Activated CD8-positive, alpha-beta memory T cell treated with anti-CD3 and anti-CD28 coated beads for 1 hour (primary cell): ENCODE results near the gene GRB14.
"Not testable (repeated sequence)": the region's sequence is repeated elsewhere in the genome, so short reads cannot be mapped to it uniquely, and the experiment has no call there.

Experiments
- DNase-seq, 2 donors: peaks; one replicate each; pipeline ENCODE4 v3.0.0-alpha.2; 2020; ENCODE audit warnings: low read depth in 1 of 2; ENCODE audit errors: extremely low read depth in 1 of 2

GRB14 gene

GRCh38 chr2:164560902-164561301 lies 60.4 kb downstream of the GRB14 start:
- DNase-seq, result no peak

- no peak for DNase-seq
Observed at GRCh38 chr2:164560181-164560792, 61.0 kb downstream of the GRB14 start.

- DNase-seq, result no peak
Observed at GRCh38 chr2:164558450-164558849, 62.8 kb downstream of the GRB14 start.

GRCh38 chr2:164554487-164554886 lies 66.8 kb downstream of the GRB14 start:
- DNase-seq, result no peak

- no peak for DNase-seq
Observed at GRCh38 chr2:164551519-164551918, 69.8 kb downstream of the GRB14 start.

GRCh38 chr2:164549705-164550104 lies 71.6 kb downstream of the GRB14 start:
- DNase-seq, result not testable (repeated sequence)

GRCh38 chr2:164545484-164545883 lies 75.8 kb downstream of the GRB14 start:
- no peak for DNase-seq

- no peak for DNase-seq
Observed at GRCh38 chr2:164542581-164543021, 78.7 kb downstream of the GRB14 start.

- no peak for DNase-seq
Observed at GRCh38 chr2:164538240-164538866, 82.9 kb downstream of the GRB14 start.

DNA sequence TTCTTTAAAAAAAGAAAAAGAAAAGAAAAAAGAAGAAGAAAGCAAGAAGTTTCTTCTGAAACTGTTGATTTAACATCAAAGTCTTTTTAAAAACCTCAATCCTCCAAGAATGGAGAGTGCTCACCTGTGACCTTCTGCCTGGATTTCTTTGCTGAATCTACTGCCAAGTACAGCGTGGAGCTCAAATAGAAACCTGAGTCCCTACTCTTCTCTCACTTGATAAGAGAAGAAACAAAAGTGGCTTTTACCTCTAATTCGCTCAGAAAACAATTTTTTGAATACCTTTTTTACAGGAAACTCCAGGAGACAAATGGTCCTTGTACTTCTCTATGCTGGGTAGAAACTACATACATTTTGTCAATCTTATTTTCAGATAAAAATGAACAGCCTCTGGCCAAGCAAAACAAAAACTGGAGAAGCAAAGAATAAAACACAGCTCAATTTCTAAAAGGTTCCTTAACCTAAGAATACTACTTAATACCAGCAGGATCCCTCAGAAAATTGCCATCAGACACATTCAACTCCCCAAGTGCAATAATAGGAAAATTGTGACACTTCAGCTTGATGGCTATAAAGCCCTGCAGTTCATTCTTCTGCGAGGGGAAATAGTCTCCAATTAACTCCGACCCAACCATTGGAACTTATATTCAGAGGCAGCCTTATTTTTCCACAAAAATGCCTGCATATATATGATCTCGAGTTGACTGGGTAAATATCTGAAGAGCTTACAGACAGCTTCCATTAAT lies 85.8 kb downstream of the GRB14 start:
- no peak for DNase-seq

GRCh38 chr2:164530464-164530863 lies 90.8 kb downstream of the GRB14 start:
- no peak for DNase-seq

DNA sequence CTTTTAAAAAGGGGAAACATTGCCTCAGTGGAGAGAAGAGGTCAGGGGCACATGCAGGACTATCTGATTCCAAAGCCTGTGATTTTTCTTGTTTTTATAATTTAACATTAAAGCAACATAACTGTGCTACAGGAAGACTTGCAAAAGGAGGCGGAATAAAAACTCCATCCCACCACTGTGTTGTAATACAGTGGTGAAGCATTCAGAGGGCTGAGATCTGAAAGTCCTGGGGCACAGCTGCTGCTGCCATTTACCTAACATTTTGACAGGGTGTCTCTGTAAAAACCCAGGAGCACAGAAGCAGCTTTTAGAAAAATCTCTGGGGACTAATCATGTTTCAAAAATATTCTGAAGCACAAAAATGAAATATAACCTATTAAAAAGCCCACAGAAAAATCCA lies 97.6 kb downstream of the GRB14 start:
- DNase-seq, result no peak

DNA sequence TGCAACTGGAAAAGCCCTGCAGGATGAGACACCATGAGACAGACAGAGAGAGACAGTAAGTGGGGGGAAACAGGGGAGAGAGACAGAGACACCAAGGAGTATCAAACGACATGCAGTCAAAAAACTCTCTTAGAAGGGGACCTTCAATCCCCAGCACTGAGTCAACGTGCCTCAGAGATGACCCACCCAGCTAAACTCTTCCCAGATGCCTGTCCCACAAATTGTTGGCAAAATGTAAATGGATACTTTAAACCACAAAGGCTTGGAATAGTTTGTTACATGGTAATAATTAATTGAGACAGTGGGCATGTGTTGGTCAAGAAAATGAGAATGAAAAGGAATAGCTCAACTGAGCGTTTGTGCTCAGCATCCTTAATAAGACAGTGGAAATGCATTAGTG lies 98.3 kb downstream of the GRB14 start:
- DNase-seq, result no peak

GRCh38 chr2:164522561-164522981 lies 98.7 kb downstream of the GRB14 start:
- DNase-seq, result no peak

DNA sequence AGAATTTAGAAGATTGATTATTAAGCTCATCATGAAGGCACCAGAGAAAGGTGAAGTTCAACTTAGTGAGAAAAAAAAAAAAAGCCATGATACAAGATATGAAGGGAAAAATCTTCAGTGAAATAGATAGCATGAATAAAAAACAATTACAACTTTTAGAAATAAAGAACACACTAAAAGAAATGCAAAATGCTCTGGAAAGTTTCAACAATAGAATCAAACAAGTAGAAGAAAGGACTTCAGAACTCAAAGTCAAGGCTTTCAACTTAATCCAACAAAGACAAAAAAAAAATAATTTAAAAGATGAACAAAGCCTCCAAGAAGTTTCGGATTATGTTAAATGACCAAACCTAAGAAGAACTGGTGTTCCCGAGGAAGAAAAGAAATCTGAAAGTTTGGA lies 105.5 kb downstream of the GRB14 start:
- no peak for DNase-seq

DNA sequence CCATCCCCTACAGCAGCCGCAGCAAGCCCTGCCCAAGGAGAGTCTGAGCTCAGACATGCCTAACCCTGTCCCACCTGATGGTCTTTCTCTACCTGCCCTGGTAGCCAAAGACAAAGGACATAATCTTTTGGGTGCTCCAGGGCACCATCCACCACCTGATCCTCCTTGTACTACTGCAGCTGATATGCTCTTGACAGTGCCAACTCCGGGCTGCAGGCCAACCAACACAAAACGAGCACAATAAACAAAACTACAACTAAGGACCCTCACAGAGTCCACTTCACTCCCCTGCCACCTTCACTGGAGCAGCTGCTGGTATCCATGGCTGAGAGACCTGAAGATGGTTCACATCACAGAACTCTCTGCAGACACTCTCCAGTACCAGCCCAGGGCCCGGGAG lies 106.3 kb downstream of the GRB14 start:
- no peak for DNase-seq

GRCh38 chr2:164514491-164514890 lies 106.8 kb downstream of the GRB14 start:
- DNase-seq, result no peak

DNA sequence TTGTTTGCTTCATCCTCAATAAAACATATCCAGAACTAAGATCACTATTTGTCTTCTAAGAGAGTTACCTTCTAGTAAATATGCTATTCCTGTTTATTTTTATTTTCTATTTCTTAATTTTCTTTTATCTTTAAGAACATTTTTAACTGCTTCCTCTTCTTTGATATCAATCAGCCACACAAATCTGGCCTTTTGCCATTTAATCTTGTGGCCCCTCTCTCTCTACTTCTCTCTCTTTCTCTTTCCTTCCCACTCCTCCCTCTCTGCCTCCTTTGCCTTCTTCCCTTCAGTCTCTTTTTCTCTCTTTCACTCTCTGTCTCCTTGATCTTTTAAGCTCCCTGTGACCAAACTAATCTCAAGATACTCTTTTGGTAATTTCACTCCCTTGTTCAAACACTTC lies 108.4 kb downstream of the GRB14 start:
- DNase-seq, result no peak

DNA sequence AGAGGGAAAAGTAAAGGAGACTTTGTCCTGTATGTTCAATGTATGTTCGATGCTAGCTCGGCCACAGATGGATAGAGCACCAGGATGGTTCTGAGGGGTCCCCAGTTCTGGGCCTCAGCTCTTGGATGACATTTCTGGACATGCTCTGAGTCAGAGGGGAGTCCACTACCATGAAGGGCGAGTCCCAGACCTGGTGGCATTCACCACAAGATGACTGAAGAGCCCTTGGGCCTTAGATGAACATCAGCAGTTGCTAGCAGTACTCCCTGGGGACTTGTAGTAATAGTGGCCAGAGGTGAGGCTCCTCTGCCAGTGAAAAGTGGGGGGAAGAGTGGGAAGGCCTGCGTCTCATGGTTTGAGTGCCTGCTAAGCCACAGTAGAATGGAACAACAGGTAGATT lies 109.5 kb downstream of the GRB14 start:
- no peak for DNase-seq

DNA sequence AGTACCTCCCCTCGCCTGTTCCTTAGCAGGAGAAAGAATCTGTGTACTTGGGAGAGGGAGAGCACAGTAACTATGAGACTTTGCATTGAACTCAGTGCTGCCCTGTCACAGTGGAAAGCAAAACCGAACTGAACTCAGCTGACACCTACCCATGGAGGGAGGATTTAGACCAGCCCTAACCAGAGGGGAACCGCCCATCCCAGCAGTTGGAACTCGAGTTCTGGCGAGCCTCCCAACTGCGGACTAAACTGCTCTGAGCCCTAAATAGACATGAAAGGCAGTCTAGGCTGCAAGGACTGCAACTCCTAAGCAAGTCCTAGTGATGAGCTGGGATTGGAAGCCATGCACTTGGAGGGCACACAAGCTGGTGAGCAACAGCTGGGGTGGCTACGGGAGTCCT lies 110.4 kb downstream of the GRB14 start:
- DNase-seq, result no peak

- DNase-seq, result no peak
Observed at GRCh38 chr2:164509137-164509877, 112.0 kb downstream of the GRB14 start.
